Measurements from ENCODE around the gene CEP83. TPM values are rescaled to one million over a fixed set of nuclear protein-coding genes. Genes with fewer than 3 reads are reported as not detected.
"Not testable (repeated sequence)": the region's sequence is repeated elsewhere in the genome, so short reads cannot be mapped to it uniquely, and the experiment has no call there.

Gene CEP83
- total and polyA plus RNA-seq, 8 donors = 2.6 to 44.4 (median 15.8) TPM

GRCh38 chr12:94322346-94322745 is 137.3 kb downstream of the CEP83 start:
- Histone ChIP-seq H3K27ac (no peak overlapping the region), H3K4me3 (no peak overlapping the region), H3K4me1 (no peaks in the 10 kb centered on the region), H3K27me3 (no peaks in the 10 kb centered on the region), H3K36me3 (peaks cover 9 to 52% (median 35%) of the 10 kb centered on the region in 4 donors), H3K9me3 (peaks cover 0 to 37% (median 17%) of the 10 kb centered on the region in 4 donors)
- WGBS, 5 donors = 91 to 100% (median 97%) methylated on average over 2 of the region's 2 CpGs
- no peak for DNase-seq
- intact Hi-C loops (cut with DNase I; ENCODE audit: low total_unique reads) = no loop called here
- TF ChIP-seq EP300 (IDR thresholded peaks at IDR 0.05) (no peak), POLR2A (IDR thresholded peaks at IDR 0.05) (no peak), POLR2AphosphoS5 (IDR thresholded peaks at IDR 0.05) (no peak), CTCF (IDR thresholded peaks at IDR 0.05) (no peak)

- no peak for DNase-seq
- intact Hi-C loops (cut with DNase I; ENCODE audit: low total_unique reads) = no loop called here
- no peaks in the 10 kb centered on the region for H3K4me1 ChIP-seq
- TF ChIP-seq POLR2A (IDR thresholded peaks at IDR 0.05) = no peak
- no peak for TF ChIP-seq POLR2AphosphoS5 (IDR thresholded peaks at IDR 0.05)
- no peak for TF ChIP-seq CTCF (IDR thresholded peaks at IDR 0.05)
- no peak for TF ChIP-seq EP300 (IDR thresholded peaks at IDR 0.05)
- H3K36me3 ChIP-seq = peaks cover 9 to 36% (median 27%) of the 10 kb centered on the region in 4 donors
- H3K9me3 ChIP-seq = peaks cover 0 to 47% (median 20%) of the 10 kb centered on the region in 4 donors
- H3K27me3 ChIP-seq = no peaks in the 10 kb centered on the region
- no peak overlapping the region for H3K4me3 ChIP-seq
- H3K27ac ChIP-seq = no peak overlapping the region
Observed at GRCh38 chr12:94320109-94320508, 139.6 kb downstream of the CEP83 start.

- Histone ChIP-seq H3K27ac (no peak overlapping the region), H3K36me3 (peaks cover 5 to 26% (median 18%) of the 10 kb centered on the region in 4 donors), H3K27me3 (no peaks in the 10 kb centered on the region), H3K4me3 (no peak overlapping the region), H3K9me3 (peaks cover 0 to 47% (median 20%) of the 10 kb centered on the region in 4 donors), H3K4me1 (no peaks in the 10 kb centered on the region)
- TF ChIP-seq POLR2AphosphoS5 (IDR thresholded peaks at IDR 0.05) (no peak), POLR2A (IDR thresholded peaks at IDR 0.05) (no peak), EP300 (IDR thresholded peaks at IDR 0.05) (no peak), CTCF (IDR thresholded peaks at IDR 0.05) (no peak)
- no peak for DNase-seq
- WGBS, 5 donors = 59 to 90% (median 86%) methylated on average over 1 of the region's 1 CpG
- intact Hi-C loops (cut with DNase I; ENCODE audit: low total_unique reads) = no loop called here
Observed at GRCh38 chr12:94318181-94318580, 141.5 kb downstream of the CEP83 start.

GRCh38 chr12:94316600-94316999 is 143.1 kb downstream of the CEP83 start:
- H3K4me1 ChIP-seq; H3K27me3 ChIP-seq; H3K4me3 ChIP-seq; intact Hi-C loops (cut with DNase I; ENCODE audit: low total_unique reads); H3K27ac ChIP-seq; DNase-seq: not testable (repeated sequence)
- Histone ChIP-seq H3K9me3 (peaks cover 0 to 47% (median 18%) of the 10 kb centered on the region in 4 donors), H3K36me3 (peaks cover 0 to 18% (median 11%) of the 10 kb centered on the region in 4 donors)
- 92 to 100% (median 97%) methylated on average over 2 of the region's 2 CpGs for WGBS, 5 donors

GRCh38 chr12:94312378-94312777 is 147.3 kb downstream of the CEP83 start:
- WGBS, 5 donors = 82 to 100% (median 96%) methylated on average over 1 of the region's 1 CpG

More at GRCh38 chr12:94312378-94312777, 147.3 kb downstream of the CEP83 start:
- no peak overlapping the region for H3K27ac ChIP-seq
- DNase-seq = no peak
- H3K9me3 ChIP-seq = peaks cover 0 to 10% (median 4%) of the 10 kb centered on the region in 4 donors
- intact Hi-C loops (cut with DNase I; ENCODE audit: low total_unique reads) = no loop called here
- H3K4me3 ChIP-seq = no peak overlapping the region
- no peaks in the 10 kb centered on the region for H3K4me1 ChIP-seq
- no peaks in the 10 kb centered on the region for H3K27me3 ChIP-seq
- H3K36me3 ChIP-seq = peaks cover 0 to 32% (median 24%) of the 10 kb centered on the region in 4 donors
- TF ChIP-seq POLR2A (IDR thresholded peaks at IDR 0.05) (no peak), POLR2AphosphoS5 (IDR thresholded peaks at IDR 0.05) (no peak), EP300 (IDR thresholded peaks at IDR 0.05) (no peak), CTCF (IDR thresholded peaks at IDR 0.05) (no peak)

All from stomach (tissue), 9 donors.